Loucy (cell line): ENCODE data around the gene SNAPC4.

Experiments
- H2AFZ ChIP-seq: fragments of 200-600 bp; sonication (generic); 2 replicates; pipeline ENCODE4 v1.6.0; 2016; ENCODE audit warnings: antibody characterized with exemption, mild to moderate bottlenecking, low read length, moderate library complexity
- H3F3A ChIP-seq: fragments of 200-600 bp; 2 replicates; pipeline ENCODE4 v1.6.0; 2016; ENCODE audit warnings: antibody characterized with exemption, low read depth, mild to moderate bottlenecking
- H3K27me3 ChIP-seq: fragments of 200-600 bp; sonication (generic); 2 replicates; pipeline ENCODE4 v1.6.1; 2014; ENCODE audit warnings: low read length, mild to moderate bottlenecking; ENCODE audit not compliant: insufficient read depth, poor library complexity, severe bottlenecking
- H3K36me3 ChIP-seq: fragments of 200-600 bp; sonication (generic); 2 replicates; pipeline ENCODE4 v1.6.1; 2016; ENCODE audit warnings: low read length; ENCODE audit not compliant: insufficient read depth
- H3K4me1 ChIP-seq: fragments of 200-600 bp; sonication (generic); 2 replicates; pipeline ENCODE4 v1.5.1; 2014; ENCODE audit warnings: low read length, mild to moderate bottlenecking; ENCODE audit not compliant: insufficient read depth, poor library complexity, severe bottlenecking
- H3K4me2 ChIP-seq: fragments of 200-600 bp; sonication (generic); 2 replicates; pipeline ENCODE4 v1.6.0; 2014; ENCODE audit warnings: antibody characterized with exemption, low read length, low read depth, mild to moderate bottlenecking; ENCODE audit not compliant: poor library complexity, severe bottlenecking
- H3K4me3 ChIP-seq: fragments of 200-600 bp; sonication (generic); 2 replicates; pipeline ENCODE4 v1.5.1; 2014; ENCODE audit warnings: low read length, mild to moderate bottlenecking, mixed read lengths; ENCODE audit not compliant: poor library complexity, severe bottlenecking
- H3K79me2 ChIP-seq: fragments of 200-600 bp; sonication (generic); 2 replicates; pipeline ENCODE4 v1.6.1; 2014; ENCODE audit warnings: low read length; ENCODE audit not compliant: insufficient read depth
- H3K9ac ChIP-seq: fragments of 200-600 bp; sonication (generic); 2 replicates; pipeline ENCODE4 v1.6.0; 2014; ENCODE audit warnings: mild to moderate bottlenecking, low read depth, low read length, moderate library complexity; ENCODE audit not compliant: poor library complexity, severe bottlenecking
- H3K9me2 ChIP-seq: fragments of 200-600 bp; sonication (generic); replicated peaks from 2 replicates; pipeline ENCODE4 v1.6.1; 2016; ENCODE audit warnings: low read depth, low read length, mixed read lengths
- H3K9me3 ChIP-seq: fragments of 200-600 bp; sonication (generic); 2 replicates; pipeline ENCODE4 v1.6.1; 2014; ENCODE audit warnings: mild to moderate bottlenecking, antibody characterized with exemption, low read length, low read depth; ENCODE audit not compliant: insufficient read depth
- H4K20me1 ChIP-seq: fragments of 200-600 bp; sonication (generic); 2 replicates; pipeline ENCODE4 v1.6.0; 2014; ENCODE audit warnings: antibody characterized with exemption, low read length, mild to moderate bottlenecking; ENCODE audit not compliant: insufficient read depth, poor library complexity, severe bottlenecking
- CTCF ChIP-seq: fragments of 200-600 bp; sonication (generic); conservative IDR thresholded peaks from 2 replicates; pipeline ENCODE4 v1.5.1; 2014; ENCODE audit warnings: mild to moderate bottlenecking, antibody characterized with exemption, low read length
- EZH2phosphoT487 ChIP-seq: fragments of 200-600 bp; IDR thresholded peaks from 2 replicates; pipeline ENCODE4 v1.6.1; 2018; ENCODE audit warnings: antibody characterized with exemption, mild to moderate bottlenecking, moderate library complexity, borderline replicate concordance

SNAPC4 gene

GRCh38 chr9:136445799-136446198 lies 45.8 kb upstream of the SNAPC4 start:
- Histone ChIP-seq H4K20me1 (peaks cover 4% of the 10 kb centered on the region), H2AFZ (no peak overlapping the region), H3K4me1 (no peaks in the 10 kb centered on the region), H3K4me3 (no peak overlapping the region), H3K4me2 (no peak overlapping the region), H3K36me3 (peaks cover 72% of the 10 kb centered on the region; the same call in 1 of the 2 replicates), H3K9me3 (no peaks in the 10 kb centered on the region), H3K9ac (no peak overlapping the region), H3F3A (no peaks in the 10 kb centered on the region), H3K79me2 (no peaks in the 10 kb centered on the region), H3K9me2 (no peaks in the 10 kb centered on the region), H3K27me3 (no peaks in the 10 kb centered on the region)
- no peak for TF ChIP-seq CTCF
- TF ChIP-seq EZH2phosphoT487, result no peak

- Histone ChIP-seq H3K4me1 (no peaks in the 10 kb centered on the region), H2AFZ (no peak overlapping the region), H3K9me3 (no peaks in the 10 kb centered on the region), H4K20me1 (peaks cover 5% of the 10 kb centered on the region), H3K36me3 (peaks cover 59% of the 10 kb centered on the region; the same call in 1 of the 2 replicates), H3K4me2 (no peak overlapping the region), H3K4me3 (no peak overlapping the region), H3K79me2 (peaks cover 5% of the 10 kb centered on the region), H3K9ac (no peak overlapping the region), H3K9me2 (no peaks in the 10 kb centered on the region), H3K27me3 (no peaks in the 10 kb centered on the region), H3F3A (no peaks in the 10 kb centered on the region)
- TF ChIP-seq CTCF, result no peak
- TF ChIP-seq EZH2phosphoT487, result no peak
Observed at GRCh38 chr9:136444102-136444501, 44.1 kb upstream of the SNAPC4 start.

- no peaks in the 10 kb centered on the region for H3K9me2 ChIP-seq
- H3K4me3 ChIP-seq, result no peak overlapping the region
- H3K4me1 ChIP-seq, result peaks cover 3% of the 10 kb centered on the region
- no peaks in the 10 kb centered on the region for H3K9me3 ChIP-seq
- peaks cover 9% of the 10 kb centered on the region for H4K20me1 ChIP-seq
- H3F3A ChIP-seq, result no peaks in the 10 kb centered on the region
- peaks cover 55% of the 10 kb centered on the region; the same call in 1 of the 2 replicates for H3K36me3 ChIP-seq
- H3K79me2 ChIP-seq, result peaks cover 9% of the 10 kb centered on the region
- TF ChIP-seq CTCF (no peak), EZH2phosphoT487 (no peak)
- H3K27me3 ChIP-seq, result no peaks in the 10 kb centered on the region
- H3K9ac ChIP-seq, result no peak overlapping the region
- H3K4me2 ChIP-seq, result no peak overlapping the region
- no peak overlapping the region for H2AFZ ChIP-seq
Observed at GRCh38 chr9:136443687-136444086, 43.7 kb upstream of the SNAPC4 start.
